ENCODE results near the gene C10orf95. TPM values are rescaled to one million over a fixed set of nuclear protein-coding genes. Genes with fewer than 3 reads are reported as not detected.

C10orf95 gene
- total RNA-seq, 2 experiments from 2014 or later: 0.19 to 0.48 TPM

GRCh38 chr10:102400076-102400475 is 51.3 kb downstream of the C10orf95 start:
- Mint-ChIP-seq H3K9me3 (no peaks in the 10 kb centered on the region), H3K27ac (peak overlapping the region; percentile 74), H3K27me3 (no peaks in the 10 kb centered on the region), H3K4me3 (peak overlapping the region; percentile 68), H3K36me3 (peaks cover 67% of the 10 kb centered on the region), H3K4me1 (ENCODE audit: low read depth) (peaks cover 40% of the 10 kb centered on the region)
- no peak for DNase-seq
- ChIA-PET POLR2A (interaction anchor here (0.6 to 7.9 kb wide), 5 partner anchors 9 to 171 kb away, joined by 3 to 84 read pairs (median 9); partner anchors contain the start of genes CUEDC2 and FBXL15), CTCF (interaction anchor here (0.6 to 13.2 kb wide), 26 partner anchors 8 to 281 kb away, joined by 3 to 213 read pairs (median 6); partner anchors contain the start of genes C10orf95, CUEDC2 and FBXL15)
- intact Hi-C loops (cut with micrococcal nuclease): no loop called here

Small RNA genes lying within 50 kb of the gene (microRNA-seq; reads per million reads assigned to microRNA genes)
- gene MIR146B (ENCODE audit: borderline microRNAs expressed, borderline number of aligned reads, borderline replicate concordance): 5,123 reads per million, percentile 94 among the genes with 10 or more reads in this experiment

Other genes with a start within 250 kb of the C10orf95 start
- under 1 TPM; 0.21 to 0.56 TPM for gene ELOVL3, start 225.2 kb downstream of the C10orf95 start, total RNA-seq
- gene PITX3, start 210.0 kb downstream of the C10orf95 start, total RNA-seq: 1 to 10 TPM; 1.1 to 1.4 TPM
- 10 to 100 TPM; 42.2 to 44.0 TPM for gene GBF1, start 206.0 kb downstream of the C10orf95 start, total RNA-seq
- gene NFKB2, start 55.8 kb downstream of the C10orf95 start, total RNA-seq: 100 to 1,000 TPM; 241 to 242 TPM
- 1 to 10 TPM; 4.2 to 4.4 TPM for gene PSD, start 32.8 kb downstream of the C10orf95 start, total RNA-seq
- 10 to 100 TPM; 10.8 to 11.4 TPM for gene FBXL15, start 30.7 kb downstream of the C10orf95 start, total RNA-seq
- 10 to 100 TPM; 68.6 to 68.9 TPM for gene CUEDC2, start 19.0 kb downstream of the C10orf95 start, total RNA-seq
- gene ACTR1A, start 51.2 kb upstream of the C10orf95 start, total RNA-seq: 10 to 100 TPM; 56.9 to 62.2 TPM
- gene SUFU, start 52.4 kb upstream of the C10orf95 start, total RNA-seq: 1 to 10 TPM; 8.2 to 10.0 TPM
- 10 to 100 TPM; 46.8 to 50.3 TPM for gene TRIM8, start 192.9 kb upstream of the C10orf95 start, total RNA-seq

Measured in activated CD4-positive, alpha-beta memory T cell treated with anti-CD3 and anti-CD28 coated beads for 36 hours (primary cell).